ENCODE results near the gene PAPPA. TPM values are rescaled to one million over a fixed set of nuclear protein-coding genes. Genes with fewer than 3 reads are reported as not detected.

The PAPPA gene
- total RNA-seq, 1 donor from 2014 or later = 0.15 TPM

- H3K36me3 Mint-ChIP-seq = no peaks in the 10 kb centered on the region
- peaks cover 39% of the 10 kb centered on the region for H3F3A ChIP-seq (ENCODE audit: low read depth)
- peaks cover 39% of the 10 kb centered on the region for H3K4me1 ChIP-seq
- H3K27me3 Mint-ChIP-seq (ENCODE audit: insufficient read depth, low read depth) = peaks cover 27% of the 10 kb centered on the region
- no peaks in the 10 kb centered on the region for H3K9me3 ChIP-seq (ENCODE audit: low read depth)
- peak overlapping the region; percentile 93 for H3K4me3 Mint-ChIP-seq
- no peak overlapping the region for H3K9ac ChIP-seq
- peak overlapping the region; percentile 95 for H3K4me2 ChIP-seq
- peak; percentile 81 for DNase-seq (ENCODE audit: low spot score)
- no peaks in the 10 kb centered on the region for H3K36me3 ChIP-seq
- H3K4me1 Mint-ChIP-seq = peaks cover 46% of the 10 kb centered on the region
- H3K27me3 ChIP-seq = peaks cover 54% of the 10 kb centered on the region
- peak overlapping the region; percentile 70 for H3K27ac Mint-ChIP-seq
- no peak overlapping the region for H3K27ac ChIP-seq
- no peak overlapping the region for H2AFZ ChIP-seq (replicated peaks)
- no peak for TF ChIP-seq EZH2phosphoT487 (IDR thresholded peaks at IDR 0.05)
- TF ChIP-seq CTCF (IDR thresholded peaks at IDR 0.05) = no peak
- TF ChIP-seq EZH2 (IDR thresholded peaks at IDR 0.05) = no peak
- H3K9me3 Mint-ChIP-seq = no peaks in the 10 kb centered on the region
- no peaks in the 10 kb centered on the region for H3K79me2 ChIP-seq (ENCODE audit: low read depth)
- H3K4me3 ChIP-seq = peak overlapping the region; percentile 60
- H4K20me1 ChIP-seq (ENCODE audit: low read depth) = peaks cover 31% of the 10 kb centered on the region
These were observed 438 bp upstream of the PAPPA start for GRCh38 chr9:116152941-116153764.

- Histone ChIP-seq H3K4me3 (peak overlapping the region; percentile 60), H3K27me3 (peaks cover 67% of the 10 kb centered on the region), H3K79me2 (ENCODE audit: low read depth) (no peaks in the 10 kb centered on the region), H2AFZ (replicated peaks) (no peak overlapping the region), H3K4me2 (peak overlapping the region; percentile 86), H4K20me1 (ENCODE audit: low read depth) (peaks cover 34% of the 10 kb centered on the region), H3K9ac (no peak overlapping the region), H3F3A (ENCODE audit: low read depth) (peaks cover 44% of the 10 kb centered on the region), H3K9me3 (ENCODE audit: low read depth) (no peaks in the 10 kb centered on the region), H3K27ac (no peak overlapping the region), H3K36me3 (no peaks in the 10 kb centered on the region), H3K4me1 (peaks cover 40% of the 10 kb centered on the region)
- Mint-ChIP-seq H3K36me3 (peaks cover 1% of the 10 kb centered on the region), H3K27ac (no peak overlapping the region), H3K4me1 (peaks cover 46% of the 10 kb centered on the region), H3K4me3 (peak overlapping the region; percentile 90), H3K27me3 (ENCODE audit: insufficient read depth, low read depth) (peaks cover 25% of the 10 kb centered on the region), H3K9me3 (no peaks in the 10 kb centered on the region)
- peak; percentile 71 for DNase-seq (ENCODE audit: low spot score)
- TF ChIP-seq EZH2 (IDR thresholded peaks at IDR 0.05) = peak; percentile 64
- peak; percentile 24 for TF ChIP-seq EZH2phosphoT487 (IDR thresholded peaks at IDR 0.05)
- no peak for TF ChIP-seq CTCF (IDR thresholded peaks at IDR 0.05)
These were observed 864 bp downstream of the PAPPA start for GRCh38 chr9:116154334-116154975.

GRCh38 chr9:116154976-116155697 lies 1.5 kb downstream of the PAPPA start:
- TF ChIP-seq EZH2 (IDR thresholded peaks at IDR 0.05) (peak; percentile 75), EZH2phosphoT487 (IDR thresholded peaks at IDR 0.05) (no peak)
- Histone ChIP-seq H3K9me3 (ENCODE audit: low read depth) (no peaks in the 10 kb centered on the region), H3K4me3 (peak overlapping the region; percentile 60), H3K27me3 (peaks cover 74% of the 10 kb centered on the region), H3K4me2 (peak overlapping the region; percentile 86), H3F3A (ENCODE audit: low read depth) (peaks cover 44% of the 10 kb centered on the region), H4K20me1 (ENCODE audit: low read depth) (peaks cover 34% of the 10 kb centered on the region), H3K36me3 (no peaks in the 10 kb centered on the region), H3K4me1 (peaks cover 40% of the 10 kb centered on the region), H3K27ac (no peak overlapping the region), H2AFZ (replicated peaks) (no peak overlapping the region), H3K9ac (no peak overlapping the region), H3K79me2 (ENCODE audit: low read depth) (no peaks in the 10 kb centered on the region)
- H3K9me3 Mint-ChIP-seq = no peaks in the 10 kb centered on the region
- peak; percentile 21 for DNase-seq (ENCODE audit: low spot score)
- peak overlapping the region; percentile 32 for H3K27ac Mint-ChIP-seq
- H3K27me3 Mint-ChIP-seq (ENCODE audit: insufficient read depth, low read depth) = peaks cover 25% of the 10 kb centered on the region
- H3K4me3 Mint-ChIP-seq = peak overlapping the region; percentile 90
- H3K4me1 Mint-ChIP-seq = peaks cover 46% of the 10 kb centered on the region
- peaks cover 2% of the 10 kb centered on the region for H3K36me3 Mint-ChIP-seq

Data from neural progenitor cell (in vitro differentiated cells).